ENCODE data around the gene MAGI1.

Gene MAGI1

GRCh38 chr3:65497846-65498245, 540.9 kb downstream of the MAGI1 start:
- DNase-seq: no peak

DNA sequence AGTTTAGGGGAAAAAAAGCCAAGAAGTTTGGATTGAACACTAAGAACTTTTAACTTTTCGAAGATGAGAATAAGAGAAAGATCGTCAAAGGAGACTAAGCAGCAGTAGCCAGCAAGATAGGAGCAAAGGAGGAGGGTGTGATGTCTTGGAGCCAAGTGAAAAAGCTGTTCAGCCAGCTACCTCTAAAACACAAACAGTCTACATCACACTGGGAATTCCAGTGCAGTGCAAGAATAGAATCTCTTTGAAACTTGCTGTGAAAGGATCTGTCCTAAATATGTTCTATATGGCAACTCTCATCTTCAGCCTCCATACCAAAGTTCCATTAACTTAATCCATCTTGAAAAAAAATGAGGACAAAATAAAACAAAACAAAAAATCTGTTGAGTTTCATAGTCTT, 541.5 kb downstream of the MAGI1 start:
- no peak for DNase-seq

DNA sequence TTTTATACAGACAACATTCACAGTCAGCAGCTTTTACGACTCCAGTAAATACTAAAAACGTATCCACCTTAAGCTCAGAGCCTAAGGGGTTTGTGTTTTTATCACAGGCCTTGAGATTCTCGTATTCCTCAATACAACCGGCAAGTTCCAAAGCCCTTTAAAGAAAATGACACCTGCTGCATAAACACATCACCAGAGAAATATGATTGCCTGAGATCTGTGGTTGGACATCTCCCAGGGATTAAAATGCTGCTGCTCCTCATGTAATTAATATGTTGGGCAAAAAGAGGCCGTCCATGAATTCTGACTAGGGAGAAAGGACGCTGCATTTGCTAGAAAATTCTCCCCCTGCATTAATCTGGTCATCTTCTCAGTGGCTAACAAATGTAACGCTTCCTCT, 544.8 kb downstream of the MAGI1 start:
- no peak for DNase-seq

GRCh38 chr3:65493371-65493882, 545.3 kb downstream of the MAGI1 start:
- DNase-seq: no peak

- no peak for DNase-seq
Observed at GRCh38 chr3:65492249-65492648, 546.5 kb downstream of the MAGI1 start.

GRCh38 chr3:65490114-65490513, 548.6 kb downstream of the MAGI1 start:
- DNase-seq: no peak

- DNase-seq: no peak
Observed at GRCh38 chr3:65489253-65489652, 549.5 kb downstream of the MAGI1 start.

GRCh38 chr3:65485826-65486469, 552.8 kb downstream of the MAGI1 start:
- no peak for DNase-seq

DNA sequence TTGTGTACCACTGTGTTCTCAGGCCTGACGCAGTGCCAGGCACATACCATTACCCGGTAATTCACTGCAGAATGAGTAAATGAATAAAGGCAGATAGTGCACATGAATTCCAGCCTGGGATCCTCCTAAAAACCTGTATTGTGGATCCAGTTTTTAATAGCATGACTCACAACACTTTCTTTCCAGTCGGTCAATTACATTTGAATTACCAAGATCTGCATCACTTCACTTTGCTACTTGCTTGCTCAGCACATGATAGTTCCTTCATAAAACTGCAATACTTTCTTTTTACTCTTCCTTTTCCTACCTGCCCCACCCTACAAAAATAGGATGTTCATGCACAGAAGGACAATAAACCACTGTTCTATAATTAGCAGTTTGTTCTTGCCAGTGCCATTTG, 553.8 kb downstream of the MAGI1 start:
- no peak for DNase-seq

GRCh38 chr3:65483480-65483879, 555.2 kb downstream of the MAGI1 start:
- DNase-seq: no peak

DNA sequence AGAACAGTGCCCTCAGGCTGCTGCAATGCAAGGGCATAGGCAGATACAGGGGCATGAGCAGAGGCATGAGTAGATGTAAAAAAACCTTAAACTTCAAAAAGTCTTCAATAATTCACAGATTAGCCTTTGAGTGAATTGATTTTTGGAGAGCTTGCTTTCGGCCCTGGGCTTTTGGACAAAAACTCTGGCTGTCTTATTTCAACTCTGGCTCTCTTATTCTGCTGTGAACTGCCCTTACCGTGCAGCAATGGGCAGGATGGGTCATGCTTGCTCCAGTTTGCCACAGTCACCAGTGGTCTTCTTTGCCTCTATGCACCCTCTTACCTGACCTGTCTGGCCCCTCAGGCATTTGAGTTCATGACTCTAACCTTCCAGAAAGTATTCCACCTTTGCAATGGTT, 555.7 kb downstream of the MAGI1 start:
- no peak for DNase-seq

GRCh38 chr3:65481085-65481484, 557.6 kb downstream of the MAGI1 start:
- DNase-seq: no peak

DNA sequence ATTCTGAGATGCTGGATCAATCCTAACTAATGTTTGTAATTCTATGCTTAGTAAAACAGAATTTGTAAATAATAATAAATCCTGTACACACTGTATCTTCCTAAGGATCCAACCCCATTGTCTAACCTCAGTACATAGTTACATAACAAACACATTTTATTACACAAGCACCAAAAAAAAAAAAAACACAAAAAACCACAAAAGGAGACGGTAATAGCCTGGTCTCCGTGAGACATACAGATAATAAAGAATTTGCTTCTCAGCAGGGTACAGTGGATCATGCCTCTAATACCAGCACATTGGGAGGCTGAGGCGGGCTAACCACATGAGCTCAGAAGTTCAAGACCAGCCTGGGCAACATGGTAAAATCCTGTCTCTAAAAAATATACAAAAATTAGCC, 558.7 kb downstream of the MAGI1 start:
- no peak for DNase-seq

GRCh38 chr3:65478551-65479500, 559.9 kb downstream of the MAGI1 start:
- no peak for DNase-seq

DNA sequence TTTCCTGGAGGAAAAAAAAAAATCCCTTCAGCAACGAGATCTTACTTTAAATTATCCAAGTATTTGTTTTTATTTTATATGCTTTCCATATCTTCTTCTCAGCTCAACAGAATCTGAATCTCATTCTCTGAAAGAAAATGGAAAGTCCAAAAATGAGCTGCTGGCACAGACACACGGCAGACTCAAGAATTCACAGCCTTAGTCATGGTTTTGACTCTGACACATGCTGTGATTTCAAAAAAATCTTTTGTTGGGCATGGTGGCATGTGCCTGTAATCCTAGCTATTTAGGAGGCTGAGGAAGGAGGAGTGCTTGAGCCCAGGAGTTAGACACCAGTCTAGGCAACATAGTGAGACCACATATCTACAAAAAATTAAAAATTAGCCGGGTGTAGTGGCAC, 565.0 kb downstream of the MAGI1 start:
- DNase-seq: no peak

- DNase-seq: no peak
Observed at GRCh38 chr3:65472501-65472900, 566.2 kb downstream of the MAGI1 start.

- DNase-seq: no peak
Observed at GRCh38 chr3:65466300-65466988, 572.3 kb downstream of the MAGI1 start.

GRCh38 chr3:65449841-65450428, 588.8 kb downstream of the MAGI1 start:
- no peak for DNase-seq

- no peak for DNase-seq
Observed at GRCh38 chr3:65448120-65448519, 590.6 kb downstream of the MAGI1 start.

DNA sequence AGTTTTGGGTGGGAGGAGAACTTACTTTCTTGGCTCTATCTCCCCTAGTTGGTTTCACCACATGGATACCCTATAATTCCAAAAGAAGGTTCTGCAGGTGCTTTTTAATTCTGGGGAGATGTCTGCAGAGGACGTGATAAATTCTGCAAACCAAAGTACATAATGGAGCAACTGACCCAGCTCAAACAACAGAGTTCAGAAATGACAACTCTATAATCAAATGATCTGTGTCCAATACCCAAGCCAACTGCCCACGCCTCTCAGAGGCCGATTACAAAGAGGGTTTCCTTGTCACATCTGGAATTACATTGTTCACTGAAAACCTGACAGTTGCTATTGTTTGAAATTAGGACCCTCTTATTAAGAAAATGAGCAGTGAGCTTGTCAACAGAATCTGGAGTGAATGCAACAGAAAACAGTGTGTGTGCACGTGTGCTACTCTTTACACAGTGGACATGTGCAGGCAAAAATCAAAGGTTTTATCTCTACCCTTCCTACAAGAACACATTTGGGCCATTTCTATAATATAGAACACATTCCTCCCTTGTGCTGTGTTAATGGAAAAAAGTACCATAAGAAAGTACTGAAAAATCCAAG, 593.0 kb downstream of the MAGI1 start:
- DNase-seq: no peak

GRCh38 chr3:65444447-65444815, 594.3 kb downstream of the MAGI1 start:
- DNase-seq: no peak

GRCh38 chr3:65443739-65444446, 594.8 kb downstream of the MAGI1 start:
- DNase-seq: no peak
